ENCODE data around the gene NUDCD3. TPM values are rescaled to one million over a fixed set of nuclear protein-coding genes. Genes with fewer than 3 reads are reported as not detected.

The NUDCD3 gene
- total and polyA plus RNA-seq, 4 experiments from 2014 or later = 55.2 to 108 (median 80.9) TPM

GRCh38 chr7:44402401-44403060 is 87.9 kb downstream of the NUDCD3 start:
- H3K27me3 Mint-ChIP-seq = no peaks in the 10 kb centered on the region
- Histone ChIP-seq H3K27me3 (ENCODE audit: insufficient read depth, low read length) (no peaks in the 10 kb centered on the region), H3K9me3 (ENCODE audit: control insufficient read depth in 1 of 2, low read length in 2 of 2) (no peaks in the 10 kb centered on the region), H3K36me3 (ENCODE audit: insufficient read depth, low read length) (peaks cover 30% of the 10 kb centered on the region), H3K4me3 (ENCODE audit: low read length in 2 of 2) (no peak overlapping the region), H3K27ac (ENCODE audit: low read depth, low read length) (no peak overlapping the region), H3K4me1 (ENCODE audit: insufficient read depth, low read length) (no peaks in the 10 kb centered on the region)
- intact Hi-C loops (cut with micrococcal nuclease) = no loop called here
- H3K4me1 Mint-ChIP-seq = peaks cover 0 to 18% (median 8%) of the 10 kb centered on the region in 4 donors
- peak overlapping the region in 1 of 7 donors; percentile 37 for H3K27ac Mint-ChIP-seq
- ChIA-PET CTCF (ENCODE audit: partially characterized antibody) (no interaction called here), POLR2A (ENCODE audit: partially characterized antibody) (no interaction called here)
- H3K9me3 Mint-ChIP-seq = no peaks in the 10 kb centered on the region
- H3K36me3 Mint-ChIP-seq = peaks cover 35 to 73% of the 10 kb centered on the region in 2 donors
- H3K4me3 Mint-ChIP-seq = no peak overlapping the region
- DNase-seq = no peak

- Mint-ChIP-seq H3K36me3 (peaks cover 35 to 76% of the 10 kb centered on the region in 2 donors), H3K4me1 (peaks cover 0 to 15% (median 8%) of the 10 kb centered on the region in 4 donors), H3K27me3 (no peaks in the 10 kb centered on the region), H3K4me3 (no peak overlapping the region), H3K9me3 (no peaks in the 10 kb centered on the region), H3K27ac (no peak overlapping the region)
- intact Hi-C loops (cut with micrococcal nuclease) = no loop called here
- Histone ChIP-seq H3K9me3 (ENCODE audit: control insufficient read depth in 1 of 2, low read length in 2 of 2) (no peaks in the 10 kb centered on the region), H3K27me3 (ENCODE audit: insufficient read depth, low read length) (no peaks in the 10 kb centered on the region), H3K27ac (ENCODE audit: low read depth, low read length) (no peak overlapping the region), H3K4me1 (ENCODE audit: insufficient read depth, low read length) (no peaks in the 10 kb centered on the region), H3K4me3 (ENCODE audit: low read length in 2 of 2) (no peak overlapping the region), H3K36me3 (ENCODE audit: insufficient read depth, low read length) (peaks cover 30% of the 10 kb centered on the region)
- POLR2A ChIA-PET (ENCODE audit: partially characterized antibody) = no interaction called here
- DNase-seq = no peak
- CTCF ChIA-PET (ENCODE audit: partially characterized antibody) = no interaction called here
These were observed 88.8 kb downstream of the NUDCD3 start for GRCh38 chr7:44401692-44402091.

GRCh38 chr7:44400033-44400511 is 90.4 kb downstream of the NUDCD3 start:
- H3K9me3 Mint-ChIP-seq = no peaks in the 10 kb centered on the region
- no peak overlapping the region for H3K27ac ChIP-seq (ENCODE audit: low read depth, low read length)
- H3K4me1 Mint-ChIP-seq = peaks cover 0 to 10% (median 8%) of the 10 kb centered on the region in 4 donors
- H3K9me3 ChIP-seq (ENCODE audit: control insufficient read depth in 1 of 2, low read length in 2 of 2) = no peaks in the 10 kb centered on the region
- H3K36me3 Mint-ChIP-seq = peaks cover 29 to 81% of the 10 kb centered on the region in 2 donors
- intact Hi-C loops (cut with micrococcal nuclease) = no loop called here
- no peaks in the 10 kb centered on the region for H3K4me1 ChIP-seq (ENCODE audit: insufficient read depth, low read length)
- H3K27ac Mint-ChIP-seq = peak overlapping the region in 3 of 7 donors; percentile 14 to 36 (median 25)
- no peaks in the 10 kb centered on the region for H3K27me3 ChIP-seq (ENCODE audit: insufficient read depth, low read length)
- CTCF ChIA-PET (ENCODE audit: partially characterized antibody) = interaction anchor here (0.7 kb wide), 1 partner anchor 159 kb away, joined by 3 read pairs; no protein-coding TSS in a partner anchor
- H3K36me3 ChIP-seq (ENCODE audit: insufficient read depth, low read length) = peaks cover 30% of the 10 kb centered on the region
- no peaks in the 10 kb centered on the region for H3K27me3 Mint-ChIP-seq
- no peak overlapping the region for H3K4me3 Mint-ChIP-seq
- no peak for DNase-seq
- no peak overlapping the region for H3K4me3 ChIP-seq (ENCODE audit: low read length in 2 of 2)
- POLR2A ChIA-PET (ENCODE audit: partially characterized antibody) = no interaction called here

- POLR2A ChIA-PET (ENCODE audit: partially characterized antibody) = no interaction called here
- DNase-seq = no peak
- Histone ChIP-seq H3K4me3 (ENCODE audit: low read length in 2 of 2) (no peak overlapping the region), H3K27ac (ENCODE audit: low read depth, low read length) (no peak overlapping the region), H3K4me1 (ENCODE audit: insufficient read depth, low read length) (no peaks in the 10 kb centered on the region), H3K9me3 (ENCODE audit: control insufficient read depth in 1 of 2, low read length in 2 of 2) (no peaks in the 10 kb centered on the region), H3K36me3 (ENCODE audit: insufficient read depth, low read length) (peaks cover 25% of the 10 kb centered on the region), H3K27me3 (ENCODE audit: insufficient read depth, low read length) (no peaks in the 10 kb centered on the region)
- Mint-ChIP-seq H3K4me1 (peaks cover 0 to 10% (median 7%) of the 10 kb centered on the region in 4 donors), H3K4me3 (no peak overlapping the region), H3K36me3 (peaks cover 31 to 79% of the 10 kb centered on the region in 2 donors), H3K27ac (no peak overlapping the region), H3K9me3 (no peaks in the 10 kb centered on the region), H3K27me3 (no peaks in the 10 kb centered on the region)
- CTCF ChIA-PET (ENCODE audit: partially characterized antibody) = interaction anchor here (0.5 to 0.7 kb wide), 2 partner anchors 111 to 158 kb away, joined by 3 read pairs; no protein-coding TSS in a partner anchor
- intact Hi-C loops (cut with micrococcal nuclease) = no loop called here
These were observed 91.4 kb downstream of the NUDCD3 start for GRCh38 chr7:44398953-44399574.

GRCh38 chr7:44398511-44398911 is 91.9 kb downstream of the NUDCD3 start:
- H3K27ac Mint-ChIP-seq = peak overlapping the region in 1 of 7 donors; percentile 53
- no peaks in the 10 kb centered on the region for H3K9me3 ChIP-seq (ENCODE audit: control insufficient read depth in 1 of 2, low read length in 2 of 2)
- peaks cover 28 to 78% of the 10 kb centered on the region in 2 donors for H3K36me3 Mint-ChIP-seq
- peaks cover 25% of the 10 kb centered on the region for H3K36me3 ChIP-seq (ENCODE audit: insufficient read depth, low read length)
- H3K27ac ChIP-seq (ENCODE audit: low read depth, low read length) = no peak overlapping the region
- H3K27me3 Mint-ChIP-seq = no peaks in the 10 kb centered on the region
- peaks cover 0 to 10% (median 7%) of the 10 kb centered on the region in 4 donors for H3K4me1 Mint-ChIP-seq
- POLR2A ChIA-PET (ENCODE audit: partially characterized antibody) = no interaction called here
- no peak for DNase-seq
- no peaks in the 10 kb centered on the region for H3K27me3 ChIP-seq (ENCODE audit: insufficient read depth, low read length)
- intact Hi-C loops (cut with micrococcal nuclease) = no loop called here
- no peaks in the 10 kb centered on the region for H3K4me1 ChIP-seq (ENCODE audit: insufficient read depth, low read length)
- H3K4me3 ChIP-seq (ENCODE audit: low read length in 2 of 2) = no peak overlapping the region
- H3K9me3 Mint-ChIP-seq = no peaks in the 10 kb centered on the region
- CTCF ChIA-PET (ENCODE audit: partially characterized antibody) = no interaction called here
- no peak overlapping the region for H3K4me3 Mint-ChIP-seq

- Histone ChIP-seq H3K4me3 (ENCODE audit: low read length in 2 of 2) (no peak overlapping the region), H3K36me3 (ENCODE audit: insufficient read depth, low read length) (peaks cover 23% of the 10 kb centered on the region), H3K9me3 (ENCODE audit: control insufficient read depth in 1 of 2, low read length in 2 of 2) (no peaks in the 10 kb centered on the region), H3K27me3 (ENCODE audit: insufficient read depth, low read length) (no peaks in the 10 kb centered on the region), H3K27ac (ENCODE audit: low read depth, low read length) (no peak overlapping the region), H3K4me1 (ENCODE audit: insufficient read depth, low read length) (no peaks in the 10 kb centered on the region)
- ChIA-PET CTCF (ENCODE audit: partially characterized antibody) (no interaction called here), POLR2A (ENCODE audit: partially characterized antibody) (interaction anchor here (1.6 kb wide), 1 partner anchor 9 kb away, joined by 4 read pairs; no protein-coding TSS in a partner anchor)
- H3K4me1 Mint-ChIP-seq = peaks cover 0 to 10% (median 7%) of the 10 kb centered on the region in 4 donors
- intact Hi-C loops (cut with micrococcal nuclease) = no loop called here
- no peaks in the 10 kb centered on the region for H3K9me3 Mint-ChIP-seq
- no peak overlapping the region for H3K27ac Mint-ChIP-seq
- no peaks in the 10 kb centered on the region for H3K27me3 Mint-ChIP-seq
- no peak overlapping the region for H3K4me3 Mint-ChIP-seq
- H3K36me3 Mint-ChIP-seq = peaks cover 22 to 77% of the 10 kb centered on the region in 2 donors
- no peak for DNase-seq
These were observed 93.4 kb downstream of the NUDCD3 start for GRCh38 chr7:44396931-44397545.

- ChIA-PET CTCF (ENCODE audit: partially characterized antibody) (no interaction called here), POLR2A (ENCODE audit: partially characterized antibody) (interaction anchor here (1.6 kb wide), 1 partner anchor 10 kb away, joined by 4 read pairs; no protein-coding TSS in a partner anchor)
- H3K36me3 Mint-ChIP-seq = peaks cover 27 to 77% of the 10 kb centered on the region in 2 donors
These were observed 94.0 kb downstream of the NUDCD3 start for GRCh38 chr7:44396496-44396895.

More at GRCh38 chr7:44396496-44396895, 94.0 kb downstream of the NUDCD3 start:
- no peak for DNase-seq
- H3K4me1 Mint-ChIP-seq = peaks cover 0 to 10% (median 7%) of the 10 kb centered on the region in 4 donors
- peak overlapping the region in 2 of 7 donors; percentile 5 to 44 for H3K27ac Mint-ChIP-seq
- no peaks in the 10 kb centered on the region for H3K9me3 Mint-ChIP-seq
- no peaks in the 10 kb centered on the region for H3K27me3 Mint-ChIP-seq
- Histone ChIP-seq H3K27me3 (ENCODE audit: insufficient read depth, low read length) (no peaks in the 10 kb centered on the region), H3K4me3 (ENCODE audit: low read length in 2 of 2) (no peak overlapping the region), H3K9me3 (ENCODE audit: control insufficient read depth in 1 of 2, low read length in 2 of 2) (no peaks in the 10 kb centered on the region), H3K36me3 (ENCODE audit: insufficient read depth, low read length) (peaks cover 28% of the 10 kb centered on the region), H3K27ac (ENCODE audit: low read depth, low read length) (no peak overlapping the region), H3K4me1 (ENCODE audit: insufficient read depth, low read length) (no peaks in the 10 kb centered on the region)
- H3K4me3 Mint-ChIP-seq = no peak overlapping the region
- intact Hi-C loops (cut with micrococcal nuclease) = no loop called here
